HG02571 (cell line): ENCODE results near the gene TMEM132E.

Experiments
- ATAC-seq: cut with Tn5 transposase; IDR thresholded peaks from one replicate; pipeline ENCODE4 v1.9.1; 2021; ENCODE audit warnings: mild to moderate bottlenecking, moderate library complexity; ENCODE audit not compliant: unreplicated experiment

The TMEM132E gene

DNA sequence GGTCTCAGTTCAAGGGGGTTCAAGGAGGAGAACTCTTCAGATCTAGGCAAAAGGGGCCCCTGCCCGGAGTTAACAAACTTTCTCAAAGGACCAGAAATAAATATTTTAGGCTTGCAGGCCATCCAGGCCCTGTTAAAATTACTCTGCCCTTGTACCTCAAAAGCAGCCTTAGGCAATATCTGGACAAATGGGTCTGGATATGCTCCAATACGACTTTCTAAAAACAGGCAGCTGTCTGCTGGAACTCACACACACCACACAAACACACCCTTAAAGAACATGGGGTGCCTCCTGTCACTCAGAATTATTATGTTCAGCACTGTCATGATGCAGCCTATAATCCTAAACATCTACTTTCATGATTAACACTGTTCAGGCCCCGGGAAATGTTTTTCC, 75.5 kb downstream of the TMEM132E start:
- no peak for ATAC-seq

DNA sequence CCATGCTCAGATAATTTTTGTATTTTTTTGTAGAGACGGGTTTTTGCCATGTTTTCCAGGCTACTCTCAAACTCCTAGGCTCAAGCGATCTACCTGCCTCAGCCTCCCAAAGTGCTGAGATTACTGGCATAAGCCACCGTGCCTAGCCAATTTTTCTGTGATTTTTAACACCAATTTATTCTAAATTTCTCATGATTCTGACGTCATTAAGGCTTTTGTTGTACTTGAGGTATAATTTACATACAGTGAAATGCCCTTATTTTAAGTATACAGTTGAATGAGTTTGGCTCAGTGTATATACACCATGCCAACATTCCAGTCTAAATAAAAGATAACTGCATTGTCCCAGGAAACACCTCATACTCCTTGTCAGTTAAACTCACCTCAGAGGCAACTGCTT, 77.4 kb downstream of the TMEM132E start:
- no peak for ATAC-seq

DNA sequence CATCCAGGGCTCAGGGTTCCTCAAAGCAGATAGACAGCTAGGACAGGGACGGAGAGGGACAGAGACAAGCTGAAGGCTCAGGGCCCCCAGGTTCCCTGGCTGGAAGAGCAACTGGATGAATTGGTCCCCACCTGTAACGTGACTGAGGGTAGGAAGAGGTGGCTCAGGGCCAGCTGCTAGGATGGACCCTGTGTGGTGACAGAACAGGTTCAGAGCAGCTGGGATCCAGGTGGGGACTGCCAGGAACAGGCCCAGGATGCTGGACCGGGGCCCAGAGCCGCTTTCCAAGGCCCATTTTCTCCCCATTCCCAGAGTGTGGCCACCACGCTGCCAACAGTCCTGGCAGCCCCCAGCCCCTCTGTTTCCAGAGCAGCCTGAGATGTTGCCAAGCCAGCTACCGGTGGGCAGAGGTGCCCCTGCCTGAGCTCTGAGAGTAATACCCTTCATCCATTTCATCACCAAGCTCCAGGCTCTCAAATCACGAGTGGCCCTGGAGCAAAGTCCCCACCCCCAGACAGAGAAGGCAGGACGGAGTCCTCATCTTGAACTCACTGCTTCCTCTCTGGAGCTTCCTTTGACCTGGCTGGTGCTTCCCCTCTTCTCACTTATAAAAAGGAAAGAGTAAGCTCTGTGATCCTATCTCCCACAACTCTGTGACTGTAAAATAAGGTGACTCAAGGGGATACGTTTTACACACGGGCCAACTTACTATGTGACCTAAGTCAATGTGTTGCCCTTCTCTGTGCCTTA, 79.6 kb downstream of the TMEM132E start:
- no peak for ATAC-seq

DNA sequence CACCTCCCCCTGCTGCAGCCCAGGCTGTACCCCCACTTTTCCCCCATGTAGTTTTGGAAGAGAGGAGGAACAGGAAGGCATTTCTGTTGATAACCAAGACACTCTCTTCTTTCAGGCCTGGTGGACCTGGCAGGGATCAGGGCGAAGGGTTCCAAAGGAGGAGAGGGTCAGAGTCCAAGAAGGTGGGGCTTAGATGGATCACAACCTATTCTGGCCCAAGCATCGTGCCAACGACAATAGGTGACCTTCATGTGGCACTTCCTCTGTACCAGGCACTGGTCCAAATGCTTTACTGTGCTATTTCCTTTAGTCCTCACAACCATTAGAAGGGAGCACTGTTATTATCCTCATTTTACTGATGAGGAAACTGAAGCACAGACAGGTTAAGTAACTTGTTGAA, 84.3 kb downstream of the TMEM132E start:
- ATAC-seq: no peak

DNA sequence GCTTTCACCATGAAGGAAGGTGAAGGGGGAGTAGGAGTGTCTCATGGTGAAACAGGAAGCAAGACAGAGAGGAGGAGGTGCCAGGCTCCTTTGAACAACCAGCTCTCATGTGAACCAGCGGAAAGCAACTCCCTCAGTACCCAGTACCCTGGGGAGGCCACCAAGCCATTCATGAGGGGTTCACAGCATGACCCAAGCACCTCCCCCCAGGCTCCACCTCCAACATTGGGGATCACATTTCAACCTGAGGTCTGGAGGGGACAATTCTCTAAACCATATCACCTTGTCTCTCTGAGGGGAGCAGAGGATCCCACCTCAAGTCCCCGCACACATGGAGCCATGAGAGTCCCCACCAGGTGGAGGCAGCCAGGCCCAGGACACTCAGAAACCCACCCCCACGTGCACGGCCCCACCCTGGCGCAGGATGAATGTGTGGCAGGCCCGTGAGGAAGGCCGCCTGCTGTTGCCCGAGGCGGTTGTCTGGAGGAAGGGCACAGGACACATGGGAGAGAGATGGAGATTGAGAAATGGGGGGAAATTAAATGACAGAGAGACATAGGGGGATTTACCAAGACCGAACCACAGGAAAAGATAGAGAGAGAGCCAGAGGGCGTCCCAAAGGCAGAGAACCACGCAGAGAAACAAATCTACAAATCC, 85.9 kb downstream of the TMEM132E start:
- ATAC-seq: no peak

DNA sequence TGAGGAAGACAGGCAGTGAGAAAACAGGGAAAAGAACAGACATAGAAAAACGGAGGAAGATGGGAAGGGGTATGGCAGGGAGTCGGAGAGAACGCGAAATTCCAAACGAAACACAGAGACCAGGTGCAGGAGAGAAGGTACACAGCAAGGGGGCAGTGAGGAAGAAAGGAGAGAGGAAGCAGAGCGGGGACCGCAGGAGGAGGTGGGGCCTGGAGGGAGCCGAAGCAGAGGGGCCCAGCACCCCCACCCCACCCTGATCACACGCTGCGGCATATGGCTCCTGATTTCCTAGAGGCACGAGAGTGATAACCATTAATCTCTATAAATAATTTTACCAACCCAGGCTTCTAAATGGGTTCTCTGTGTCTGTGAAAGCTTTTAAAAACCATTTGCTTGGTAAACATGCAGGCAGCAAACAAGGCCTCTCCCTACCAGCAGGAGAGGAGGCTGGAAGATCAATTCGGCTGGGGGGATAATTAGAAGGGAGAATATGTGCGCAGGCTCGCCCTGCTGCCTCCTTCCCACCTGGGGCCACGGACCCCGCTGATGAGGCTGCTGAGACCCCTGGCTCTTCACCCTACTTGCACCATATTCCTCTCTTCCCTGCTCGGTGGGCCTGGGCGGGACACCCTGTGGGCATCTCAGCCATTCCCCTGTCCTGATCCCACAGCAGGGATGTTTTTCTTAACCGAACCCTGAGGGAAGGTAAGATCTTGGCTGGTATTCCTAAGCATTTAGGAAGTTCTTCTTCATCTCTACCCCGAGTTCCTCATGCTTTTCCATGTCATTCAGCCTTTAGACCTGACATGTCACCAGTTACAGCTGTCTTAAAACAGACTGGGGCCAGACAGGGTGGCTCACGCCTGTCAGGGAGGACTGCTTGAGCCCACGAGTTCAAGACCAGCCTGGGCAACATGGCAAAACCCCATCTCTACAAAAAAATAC, 86.7 kb downstream of the TMEM132E start:
- no peak for ATAC-seq

DNA sequence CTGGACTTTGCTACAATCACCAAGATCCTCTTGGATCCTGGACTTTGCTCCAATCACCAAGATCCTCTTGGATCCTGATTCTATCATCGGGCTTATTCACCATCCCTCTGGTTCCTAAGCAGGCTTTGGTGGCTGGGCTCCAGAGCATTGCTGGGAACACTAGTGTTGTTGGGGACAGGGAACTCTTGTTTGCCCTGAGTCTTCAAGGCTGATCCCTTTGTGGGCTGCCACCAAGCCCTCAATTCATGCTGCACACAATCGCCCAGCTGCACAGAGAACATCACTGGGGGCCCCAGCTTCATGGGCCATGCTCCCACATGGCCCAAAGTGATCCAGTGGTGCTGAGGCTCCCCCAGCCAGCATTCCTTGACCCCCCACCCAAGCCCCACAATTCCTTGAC, 88.3 kb downstream of the TMEM132E start:
- no peak for ATAC-seq

DNA sequence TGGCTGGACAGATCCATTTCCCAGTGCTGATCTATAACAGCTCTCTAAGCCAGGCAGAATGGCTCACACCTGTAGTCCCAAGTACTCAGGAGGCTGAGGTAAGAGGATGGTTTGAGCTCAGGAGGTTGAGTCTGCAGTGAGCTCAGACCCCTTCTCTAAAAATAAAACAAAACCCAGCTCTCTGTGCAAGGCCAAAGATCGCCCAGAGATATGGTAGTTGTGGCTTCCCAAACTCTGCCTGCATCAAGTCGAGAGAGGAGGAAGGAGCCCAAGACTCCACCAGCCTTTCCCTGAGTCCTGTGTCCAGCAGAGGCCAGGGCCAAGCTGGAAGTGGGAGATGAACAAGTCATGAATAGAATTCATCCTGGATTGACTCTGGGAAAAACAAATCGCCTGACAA, 88.8 kb downstream of the TMEM132E start:
- no peak for ATAC-seq

DNA sequence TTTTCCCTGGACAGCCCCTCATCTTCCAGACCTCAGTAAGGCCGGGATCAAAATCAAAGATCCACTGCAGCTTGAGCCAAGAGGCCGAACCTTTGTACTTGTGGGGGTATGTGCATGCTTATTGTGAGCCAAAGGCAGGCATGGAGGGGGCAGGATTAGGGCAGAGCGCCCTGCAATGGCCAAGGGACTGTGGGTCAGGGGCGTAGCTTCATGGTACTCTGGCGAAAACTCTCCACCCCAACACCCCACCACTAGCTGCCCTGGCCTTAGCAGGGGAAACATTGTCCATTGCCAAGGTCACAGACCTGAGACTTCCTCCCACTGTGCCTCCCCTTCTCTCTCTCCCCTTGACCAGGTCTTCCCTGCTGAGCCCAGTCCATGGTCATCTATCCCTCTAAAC, 90.1 kb downstream of the TMEM132E start:
- ATAC-seq: no peak

DNA sequence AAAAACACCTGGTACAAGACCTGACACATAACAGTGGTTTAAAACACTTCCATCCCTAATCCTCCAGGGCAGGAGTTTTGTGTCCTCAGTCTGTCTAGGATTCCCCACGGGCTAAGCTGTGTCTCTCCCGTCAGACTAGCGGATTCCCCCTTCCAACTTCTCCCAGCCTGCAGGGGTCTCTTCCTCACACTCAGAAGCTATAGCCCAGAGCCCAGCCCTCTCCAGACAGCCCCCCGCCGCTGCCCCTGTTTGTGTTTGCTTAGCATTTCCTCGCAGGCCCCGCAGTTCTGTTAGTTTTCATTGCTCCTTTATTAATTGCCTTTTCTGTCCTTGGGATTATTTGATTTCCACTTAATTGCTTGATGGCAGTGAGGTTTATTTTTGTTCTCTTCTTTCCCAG, 91.2 kb downstream of the TMEM132E start:
- ATAC-seq: no peak

DNA sequence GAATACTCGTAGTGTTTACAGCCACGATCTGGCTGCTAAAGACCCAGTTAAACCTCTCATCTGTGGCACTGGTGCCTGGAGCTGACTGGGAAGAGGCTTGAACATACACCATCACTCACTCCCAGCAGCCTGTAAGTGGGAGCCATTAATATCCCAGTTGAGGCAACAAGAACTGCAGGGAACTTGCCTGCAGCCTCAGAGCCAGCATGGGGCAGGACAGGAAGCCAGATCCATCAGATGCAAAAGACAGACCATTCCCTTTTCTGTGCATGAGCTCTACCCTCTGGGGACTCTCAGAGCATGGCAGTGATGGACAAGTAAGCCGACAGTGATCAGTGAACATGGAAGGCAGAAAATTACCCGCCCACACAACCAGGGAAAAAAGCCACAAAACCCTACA, 91.8 kb downstream of the TMEM132E start:
- ATAC-seq: no peak

DNA sequence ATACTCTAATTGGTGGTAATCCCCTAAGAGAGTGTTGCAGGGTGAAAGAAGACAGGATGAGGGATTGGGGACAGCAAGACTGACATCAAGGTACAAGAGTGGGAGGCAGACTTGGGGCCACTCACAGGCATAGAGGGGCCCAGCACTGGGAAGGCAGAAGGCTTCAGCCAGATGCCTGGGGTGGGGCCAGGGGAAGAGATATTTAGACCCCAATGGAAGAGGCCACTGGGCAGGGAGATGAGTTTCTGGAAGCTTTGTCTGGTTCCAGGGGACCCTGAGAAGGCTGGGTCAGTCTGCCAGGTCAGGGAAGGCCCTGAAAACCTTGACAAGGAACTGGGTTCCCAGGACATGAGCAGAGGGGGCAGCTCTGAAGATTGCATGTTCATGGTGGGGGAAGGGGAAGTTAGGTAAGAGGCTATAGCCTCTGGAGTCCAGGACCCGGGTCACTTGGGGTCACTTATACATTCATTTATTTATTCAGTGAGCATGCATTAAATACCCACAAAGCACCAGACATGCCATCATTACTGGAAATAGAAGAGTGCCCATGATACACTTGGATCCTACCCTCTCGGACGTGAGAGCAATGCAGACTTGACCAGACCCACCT, 92.9 kb downstream of the TMEM132E start:
- no peak for ATAC-seq

DNA sequence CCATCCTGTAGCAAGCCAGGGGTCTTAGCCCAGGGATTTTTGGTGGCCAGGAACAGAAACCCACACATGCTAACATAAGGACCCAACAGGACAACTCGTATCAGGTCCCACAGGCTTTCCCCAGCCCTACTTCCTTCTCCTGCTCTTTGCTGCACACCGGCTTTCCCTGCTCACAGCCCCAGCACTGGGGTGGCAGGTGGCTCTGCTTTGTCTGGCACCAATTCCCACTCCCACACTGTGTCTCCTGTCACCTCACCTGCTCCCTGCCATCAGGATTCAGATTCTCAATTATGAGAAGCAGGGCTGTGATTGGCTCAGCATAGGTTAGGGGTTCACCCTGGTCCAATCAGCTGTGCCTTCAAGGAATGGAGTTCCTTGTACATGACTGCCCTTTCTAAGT, 94.1 kb downstream of the TMEM132E start:
- no peak for ATAC-seq

DNA sequence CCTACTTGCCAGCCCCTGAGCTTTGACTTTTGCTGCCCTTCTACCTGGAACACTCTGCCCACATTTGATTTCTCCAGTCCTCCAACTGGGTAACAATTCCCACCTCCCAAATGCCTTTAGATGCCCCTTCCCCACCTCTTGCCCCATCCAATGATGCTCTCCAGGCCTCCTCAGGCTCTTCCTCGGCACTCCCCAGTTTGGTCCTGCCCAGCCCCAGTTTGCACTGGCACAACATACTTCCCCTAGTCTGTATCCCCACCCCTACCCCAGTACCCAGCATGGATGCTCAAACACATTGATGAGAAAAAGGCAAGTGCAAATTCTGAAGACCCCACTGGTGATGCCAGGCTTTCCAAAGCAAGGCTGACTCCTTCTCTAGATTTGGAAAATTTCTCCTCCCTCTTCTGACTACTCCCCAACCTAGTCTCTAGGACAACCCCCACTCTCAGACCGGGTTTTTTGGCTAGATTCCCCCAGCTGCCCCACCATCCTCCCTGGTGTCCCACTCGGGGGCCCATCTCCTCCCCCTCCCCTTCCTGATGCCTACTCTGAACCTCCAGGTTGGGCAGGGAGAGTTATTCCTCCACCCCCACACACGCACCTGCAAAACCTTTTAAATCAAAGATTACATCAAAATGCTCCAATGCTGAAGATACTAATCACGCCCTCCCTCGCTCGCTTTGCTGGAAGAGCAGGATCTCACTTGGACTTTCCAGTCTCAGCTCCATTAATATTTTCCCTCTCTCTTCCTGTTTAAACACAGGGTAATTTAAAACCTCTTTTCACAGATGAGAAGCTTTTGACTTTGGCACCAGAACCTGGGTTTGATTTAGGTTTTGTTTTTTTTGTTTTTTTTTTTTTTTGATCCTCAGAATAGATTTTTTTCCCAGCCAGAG, 94.9 kb downstream of the TMEM132E start:
- ATAC-seq: no peak

DNA sequence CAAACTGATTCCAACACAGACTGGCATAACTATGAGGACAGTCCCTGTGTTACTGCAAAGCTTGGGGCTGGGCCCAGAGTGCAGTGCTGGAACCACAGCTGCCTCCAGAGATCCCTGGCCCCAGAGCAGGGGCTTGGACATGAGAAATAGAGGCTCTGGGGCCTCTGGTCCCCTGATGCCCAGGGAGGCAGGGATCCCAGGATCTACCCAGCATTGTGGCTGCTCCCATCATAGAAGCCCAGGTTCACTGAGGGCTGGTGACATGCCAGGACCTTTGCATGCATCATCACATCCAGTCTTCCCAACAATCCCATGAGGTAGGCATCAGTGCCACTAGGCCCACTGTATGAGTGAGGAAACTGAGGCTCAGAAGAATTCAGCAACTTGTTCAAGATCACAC, 95.8 kb downstream of the TMEM132E start:
- ATAC-seq: no peak

DNA sequence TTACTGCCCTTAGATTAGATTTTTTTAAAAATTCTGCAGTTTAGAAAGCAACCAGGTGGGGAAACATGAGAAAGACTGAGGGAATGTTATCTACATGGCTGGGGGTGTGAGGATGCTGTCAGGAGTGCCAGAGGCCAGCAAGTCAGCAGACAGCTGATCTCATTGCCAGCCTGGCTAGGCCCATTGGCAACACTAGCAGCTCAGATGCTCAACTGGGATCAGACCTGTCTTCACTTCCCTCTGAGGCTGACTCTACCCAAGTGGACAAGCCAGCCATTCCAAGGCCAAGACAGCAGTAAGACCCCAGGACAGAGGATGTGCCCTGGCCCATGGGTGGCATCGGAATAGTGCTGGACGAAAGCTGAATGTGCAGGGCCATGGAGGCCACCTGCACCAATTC, 96.2 kb downstream of the TMEM132E start:
- ATAC-seq: no peak

DNA sequence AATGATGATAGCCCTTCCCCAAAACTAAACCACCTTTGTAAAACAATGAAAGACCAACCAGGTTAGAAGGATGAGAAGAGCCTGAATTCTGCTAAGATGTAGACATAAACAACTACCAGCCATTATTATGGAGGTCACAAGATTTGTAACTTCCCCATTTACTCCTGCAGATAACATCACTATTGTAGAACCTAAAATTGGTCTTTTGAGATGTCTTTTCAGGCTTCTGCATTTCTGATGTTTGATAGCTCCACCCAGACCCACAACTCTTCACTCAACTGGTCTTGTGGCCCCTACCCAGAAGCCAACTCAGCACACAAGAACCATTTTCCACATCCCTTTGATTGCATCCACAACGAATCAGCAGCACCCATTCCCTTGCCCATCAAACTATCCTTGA, 100.8 kb downstream of the TMEM132E start:
- ATAC-seq: no peak

DNA sequence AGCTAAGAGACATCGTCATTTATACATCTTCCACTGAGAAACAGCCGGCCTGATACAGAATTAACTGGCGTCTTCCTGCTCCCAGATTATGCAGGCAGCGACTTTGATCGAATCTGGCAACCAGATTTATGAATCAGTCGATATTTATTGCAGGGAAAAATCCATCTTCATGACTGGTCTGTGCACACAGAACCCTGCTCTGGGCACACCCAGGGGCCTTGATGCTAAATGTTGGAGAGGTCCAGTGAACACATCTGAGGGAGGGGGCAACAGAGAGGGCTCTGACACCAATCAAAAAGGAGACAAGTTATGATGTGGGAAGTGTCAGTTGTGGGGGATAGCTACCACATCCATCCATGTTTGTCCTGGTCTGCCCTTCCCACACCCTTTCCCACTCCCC, 102.9 kb downstream of the TMEM132E start:
- no peak for ATAC-seq

DNA sequence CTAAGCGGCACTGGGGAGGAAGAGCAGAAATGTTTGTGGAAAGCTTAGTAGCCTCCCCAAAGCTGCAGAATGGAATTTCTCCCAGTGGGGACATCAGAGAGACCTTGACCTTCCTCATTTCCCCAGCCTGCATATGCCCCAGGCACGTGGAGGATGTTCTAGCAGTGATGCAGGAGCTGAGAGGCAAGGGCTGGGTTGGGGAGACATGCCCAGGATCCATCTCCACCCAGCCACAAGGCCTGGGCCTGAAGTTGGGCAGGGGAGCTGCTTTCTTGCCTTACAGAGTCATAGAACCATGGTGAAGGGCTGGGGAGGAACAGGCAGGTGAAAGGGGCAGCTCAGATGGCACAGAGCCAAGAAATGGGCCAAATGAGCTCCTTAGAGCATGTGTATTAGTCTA, 104.0 kb downstream of the TMEM132E start:
- no peak for ATAC-seq
